BLaER1 (cell line): ENCODE data around the gene SLC22A12.

ENCODE experiments used
- H3K27ac ChIP-seq: shearing (Covaris generic); formaldehyde crosslinking; 2 replicates; pipeline ENCODE4 v1.8.1; 2022
- H3K27me3 ChIP-seq: shearing (Covaris generic); formaldehyde crosslinking; 2 replicates; pipeline ENCODE4 v1.8.1; 2022
- H3K36me3 ChIP-seq: shearing (Covaris generic); formaldehyde crosslinking; 2 replicates; pipeline ENCODE4 v1.8.1; 2022
- H3K4me1 ChIP-seq: shearing (Covaris generic); formaldehyde crosslinking; 2 replicates; pipeline ENCODE4 v1.8.1; 2022
- H3K4me2 ChIP-seq: shearing (Covaris generic); formaldehyde crosslinking; 2 replicates; pipeline ENCODE4 v1.8.1; 2022
- H3K4me3 ChIP-seq: shearing (Covaris generic); formaldehyde crosslinking; 2 replicates; pipeline ENCODE4 v1.8.1; 2022
- H3K9ac ChIP-seq: shearing (Covaris generic); formaldehyde crosslinking; 2 replicates; pipeline ENCODE4 v1.8.1; 2022
- H3K9me3 ChIP-seq: shearing (Covaris generic); formaldehyde crosslinking; 2 replicates; pipeline ENCODE4 v1.8.1; 2022
- H4K20me1 ChIP-seq: shearing (Covaris generic); formaldehyde crosslinking; 2 replicates; pipeline ENCODE4 v1.8.1; 2022
- Cebpa-rat ChIP-seq: shearing (Covaris generic); IDR thresholded peaks from 2 replicates; pipeline ENCODE4 v1.8.1; 2022

SLC22A12 gene

DNA sequence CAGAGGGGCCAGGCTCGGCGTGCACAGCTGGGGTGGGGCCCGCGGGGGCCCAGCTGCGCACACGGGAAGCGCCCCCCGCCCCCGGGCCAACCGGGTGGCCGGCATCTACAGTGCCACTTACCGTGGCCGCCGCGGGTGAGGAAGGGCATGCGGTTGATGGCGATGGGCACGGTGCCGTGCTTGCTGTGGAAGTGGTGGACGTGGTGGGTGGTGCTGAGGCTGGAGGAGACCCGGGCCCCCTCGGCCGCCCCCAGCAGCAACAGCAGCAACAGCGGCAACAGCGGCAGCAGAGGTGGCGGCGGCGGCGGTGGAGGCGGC, 51.4 kb downstream of the SLC22A12 start:
- no peak overlapping the region for H3K27ac ChIP-seq
- TF ChIP-seq Cebpa-rat = no peak
- peaks cover 79% of the 10 kb centered on the region for H3K4me1 ChIP-seq
- H4K20me1 ChIP-seq = peaks cover 16% of the 10 kb centered on the region
- peaks cover 75% of the 10 kb centered on the region for H3K27me3 ChIP-seq
- no peak overlapping the region for H3K9ac ChIP-seq
- H3K36me3 ChIP-seq = no peaks in the 10 kb centered on the region
- H3K4me3 ChIP-seq = peak overlapping the region; percentile 59
- H3K9me3 ChIP-seq = no peaks in the 10 kb centered on the region
- peak overlapping the region; percentile 79 for H3K4me2 ChIP-seq

GRCh38 chr11:64642871-64643255, 51.8 kb downstream of the SLC22A12 start:
- Histone ChIP-seq H3K4me1 (peaks cover 79% of the 10 kb centered on the region), H3K4me3 (peak overlapping the region; percentile 59), H3K36me3 (no peaks in the 10 kb centered on the region), H3K27ac (no peak overlapping the region), H3K9ac (no peak overlapping the region), H3K9me3 (no peaks in the 10 kb centered on the region), H4K20me1 (peaks cover 16% of the 10 kb centered on the region), H3K4me2 (peak overlapping the region; percentile 79), H3K27me3 (peaks cover 75% of the 10 kb centered on the region)
- TF ChIP-seq Cebpa-rat = no peak

DNA sequence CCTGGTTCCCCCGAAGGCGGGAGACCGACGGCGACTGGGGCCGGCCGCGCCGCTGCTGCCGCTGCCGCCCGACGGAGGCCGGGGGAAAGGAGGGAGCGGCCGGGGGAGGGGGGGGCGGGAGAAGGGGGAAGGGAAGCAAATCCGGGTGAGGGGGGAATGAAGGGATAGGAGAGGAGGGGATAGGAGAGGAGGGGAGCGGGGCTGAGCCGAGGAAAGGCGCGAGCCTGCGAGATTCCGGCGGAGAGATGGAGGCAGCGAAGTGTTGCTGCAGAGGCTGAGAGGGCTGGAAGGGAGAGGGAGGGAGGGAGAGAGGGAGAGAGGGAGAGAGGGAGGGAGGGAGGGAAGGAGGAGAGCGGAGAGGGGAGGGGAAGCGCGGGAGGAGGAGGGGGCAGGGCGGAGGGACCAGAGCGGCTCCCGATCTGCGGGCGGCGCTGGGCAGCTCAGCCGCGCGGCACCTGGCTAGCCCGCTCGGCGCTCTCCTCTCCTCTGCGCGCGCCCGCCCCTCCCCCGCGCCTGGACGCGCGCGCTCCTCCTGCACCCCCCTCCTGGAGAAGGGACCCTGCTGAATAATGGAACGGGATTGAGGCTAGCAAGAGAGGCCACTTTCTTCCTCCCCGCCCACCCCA, 52.3 kb downstream of the SLC22A12 start:
- Histone ChIP-seq H3K4me1 (peaks cover 79% of the 10 kb centered on the region), H3K4me3 (peak overlapping the region; percentile 59), H3K27ac (no peak overlapping the region), H3K36me3 (no peaks in the 10 kb centered on the region), H3K9me3 (no peaks in the 10 kb centered on the region), H3K9ac (no peak overlapping the region), H3K4me2 (peak overlapping the region; percentile 79), H4K20me1 (peaks cover 12% of the 10 kb centered on the region), H3K27me3 (peaks cover 75% of the 10 kb centered on the region)
- no peak for TF ChIP-seq Cebpa-rat

DNA sequence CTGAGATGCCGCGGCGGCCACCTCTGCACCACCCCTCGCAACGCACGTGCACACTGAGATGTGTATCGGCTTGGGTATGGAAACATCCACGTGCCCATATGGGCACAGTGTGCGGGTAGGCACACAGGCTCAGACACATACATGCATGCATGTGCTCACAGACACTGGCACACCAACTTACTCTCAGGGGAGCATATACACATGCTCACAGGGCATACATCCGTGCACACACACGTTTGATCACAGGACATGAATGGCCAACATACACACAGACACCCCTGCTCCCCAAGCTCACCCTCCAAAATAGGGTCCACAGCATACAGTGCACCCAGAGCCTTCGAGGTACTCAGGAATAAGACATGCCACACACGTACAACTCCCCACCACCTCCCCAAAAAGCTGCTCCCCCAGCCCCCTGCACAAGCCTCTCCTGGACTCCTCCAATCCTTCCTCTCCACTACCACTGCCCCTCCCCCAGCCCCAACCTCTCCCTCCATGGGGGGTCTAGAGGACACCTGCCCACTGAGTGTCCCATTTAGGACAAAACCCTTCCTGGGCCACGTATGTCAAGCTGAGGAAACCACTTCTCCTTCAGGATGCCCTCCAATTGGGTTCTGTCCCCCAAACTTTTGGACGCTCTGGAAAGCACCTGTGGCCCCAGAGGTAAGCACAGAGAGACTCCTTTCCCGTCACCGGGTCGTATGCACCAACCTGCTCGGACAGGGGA, 53.1 kb downstream of the SLC22A12 start:
- H3K4me1 ChIP-seq = peaks cover 79% of the 10 kb centered on the region
- no peaks in the 10 kb centered on the region for H3K36me3 ChIP-seq
- H3K4me2 ChIP-seq = peak overlapping the region; percentile 65
- no peak overlapping the region for H3K27ac ChIP-seq
- TF ChIP-seq Cebpa-rat = no peak
- H3K9me3 ChIP-seq = no peaks in the 10 kb centered on the region
- H4K20me1 ChIP-seq = peaks cover 5% of the 10 kb centered on the region; the same call in 1 of the 2 replicates
- H3K9ac ChIP-seq = no peak overlapping the region
- peak overlapping the region; percentile 44; the same call in 1 of the 2 replicates for H3K4me3 ChIP-seq
- H3K27me3 ChIP-seq = peaks cover 73% of the 10 kb centered on the region

- Histone ChIP-seq H3K4me1 (peaks cover 79% of the 10 kb centered on the region), H3K9me3 (no peaks in the 10 kb centered on the region), H3K27me3 (peaks cover 66% of the 10 kb centered on the region), H3K4me3 (no peak overlapping the region), H3K9ac (no peak overlapping the region), H3K4me2 (peak overlapping the region; percentile 65), H4K20me1 (no peaks in the 10 kb centered on the region), H3K27ac (no peak overlapping the region), H3K36me3 (no peaks in the 10 kb centered on the region)
- TF ChIP-seq Cebpa-rat = no peak
Observed at GRCh38 chr11:64644647-64645275, 53.7 kb downstream of the SLC22A12 start.

- no peaks in the 10 kb centered on the region for H3K36me3 ChIP-seq
- H3K9ac ChIP-seq = no peak overlapping the region
- no peaks in the 10 kb centered on the region for H4K20me1 ChIP-seq
- H3K4me3 ChIP-seq = no peak overlapping the region
- H3K27me3 ChIP-seq = peaks cover 42% of the 10 kb centered on the region
- H3K4me1 ChIP-seq = peaks cover 85% of the 10 kb centered on the region
- H3K9me3 ChIP-seq = no peaks in the 10 kb centered on the region
- TF ChIP-seq Cebpa-rat = no peak
- no peak overlapping the region for H3K27ac ChIP-seq
- peak overlapping the region; percentile 67 for H3K4me2 ChIP-seq
Observed at GRCh38 chr11:64647019-64647779, 56.2 kb downstream of the SLC22A12 start.

DNA sequence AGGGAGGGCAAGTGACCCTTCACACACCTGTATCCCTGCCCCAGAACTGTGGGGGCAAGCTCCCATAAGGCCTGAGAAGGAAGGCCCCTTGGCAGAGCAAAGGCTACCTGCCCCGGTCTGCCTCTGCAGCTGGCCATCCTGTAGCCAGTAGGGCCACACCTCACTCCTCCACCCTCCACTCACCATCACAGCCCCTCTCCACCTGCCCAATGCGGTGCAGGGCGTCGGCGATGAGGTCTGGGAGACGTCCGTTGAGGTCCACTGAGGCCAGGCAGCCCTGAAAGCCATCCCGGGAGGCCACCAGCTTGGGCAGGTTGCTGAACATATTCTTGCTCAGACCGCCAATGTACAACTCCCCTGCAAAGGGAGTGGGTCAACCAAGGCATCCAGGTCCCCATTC, 57.5 kb downstream of the SLC22A12 start:
- Histone ChIP-seq H3K9me3 (no peaks in the 10 kb centered on the region), H3K27ac (peak overlapping the region; percentile 42; the same call in 1 of the 2 replicates), H3K4me2 (peak overlapping the region; percentile 67), H3K4me3 (no peak overlapping the region), H3K9ac (no peak overlapping the region), H3K27me3 (peaks cover 29% of the 10 kb centered on the region), H3K4me1 (peaks cover 91% of the 10 kb centered on the region), H4K20me1 (no peaks in the 10 kb centered on the region), H3K36me3 (no peaks in the 10 kb centered on the region)
- no peak for TF ChIP-seq Cebpa-rat

GRCh38 chr11:64649291-64649697, 58.3 kb downstream of the SLC22A12 start:
- Histone ChIP-seq H3K9me3 (no peaks in the 10 kb centered on the region), H3K9ac (no peak overlapping the region), H3K27ac (no peak overlapping the region), H3K36me3 (no peaks in the 10 kb centered on the region), H3K27me3 (peaks cover 21% of the 10 kb centered on the region), H3K4me1 (peaks cover 92% of the 10 kb centered on the region), H3K4me3 (no peak overlapping the region), H3K4me2 (peak overlapping the region; percentile 67), H4K20me1 (no peaks in the 10 kb centered on the region)
- no peak for TF ChIP-seq Cebpa-rat

DNA sequence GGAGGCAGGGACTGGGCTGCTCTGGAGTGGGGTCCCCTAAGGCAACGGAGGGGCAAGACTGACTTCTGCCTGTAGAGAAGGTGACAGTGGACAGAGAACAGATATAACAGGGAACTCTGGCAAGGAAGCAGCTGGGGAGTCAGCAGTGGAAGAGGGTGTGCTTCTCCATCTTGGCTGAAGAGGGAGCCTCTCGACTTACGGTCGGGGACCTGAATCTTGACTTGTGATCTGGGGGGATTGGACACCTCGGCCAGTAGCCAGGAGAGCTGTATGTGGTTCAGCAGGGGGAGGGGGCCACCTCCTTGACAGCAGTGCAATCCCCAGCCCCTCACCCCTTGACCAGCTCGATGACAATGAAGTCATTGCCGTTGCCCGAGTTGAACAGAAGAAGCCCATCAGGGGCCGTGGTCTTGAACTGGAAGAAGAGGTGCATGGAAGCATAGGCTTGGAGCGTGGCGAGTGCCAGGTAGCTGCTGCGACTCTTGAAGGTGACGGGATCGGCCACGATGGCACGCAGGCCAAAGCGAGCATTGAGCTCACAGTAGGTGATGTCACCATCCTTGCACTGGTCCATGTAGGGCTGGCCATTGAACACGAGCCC, 60.0 kb downstream of the SLC22A12 start:
- Histone ChIP-seq H3K27me3 (0 out of 2 replicates have a peak, but pooled peaks cover 4% of the 10 kb centered on the region), H3K9me3 (no peaks in the 10 kb centered on the region)

More for the DNA sequence above, 60.0 kb downstream of the SLC22A12 start:
- H3K4me2 ChIP-seq = 0 out of 2 replicates have a peak overlapping the region, but pooled peaks have one; percentile 18
- H3K9ac ChIP-seq = peak overlapping the region; percentile 9; the same call in 1 of the 2 replicates
- no peaks in the 10 kb centered on the region for H3K36me3 ChIP-seq
- H4K20me1 ChIP-seq = no peaks in the 10 kb centered on the region
- no peak for TF ChIP-seq Cebpa-rat
- H3K4me3 ChIP-seq = no peak overlapping the region
- peaks cover 92% of the 10 kb centered on the region for H3K4me1 ChIP-seq
- no peak overlapping the region for H3K27ac ChIP-seq
